NCI-H2227 (cell line): ENCODE measurements around the gene RSAD1.
A peak's percentile ranks its signal among the peaks of the same experiment; 100 is the strongest.

Source experiments
- DNase-seq: peaks from one replicate; lab custom pipeline; 2025; ENCODE audit not compliant: unreplicated experiment; lab: John Stamatoyannopoulos, UW

RSAD1 gene

DNA sequence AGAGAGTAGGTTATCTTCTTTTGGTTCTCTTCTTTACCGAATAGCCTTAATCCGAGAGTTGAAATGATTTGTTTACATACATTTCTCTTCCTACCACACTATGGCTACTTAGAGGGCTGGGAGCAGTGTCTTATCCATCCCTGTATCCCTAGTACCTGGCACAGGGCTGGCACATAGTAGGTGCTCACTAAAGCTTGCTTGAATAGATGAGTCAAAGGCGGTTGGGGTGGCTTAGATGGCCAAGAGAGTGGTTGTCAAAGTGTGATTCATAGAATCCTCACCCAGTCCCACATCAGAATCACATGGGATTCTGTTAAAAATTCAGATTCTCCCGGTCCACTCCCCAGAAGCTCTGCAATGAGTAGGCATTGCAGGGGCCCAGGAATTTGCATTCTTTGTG, 21.0 kb upstream of the RSAD1 start:
- no peak for DNase-seq

DNA sequence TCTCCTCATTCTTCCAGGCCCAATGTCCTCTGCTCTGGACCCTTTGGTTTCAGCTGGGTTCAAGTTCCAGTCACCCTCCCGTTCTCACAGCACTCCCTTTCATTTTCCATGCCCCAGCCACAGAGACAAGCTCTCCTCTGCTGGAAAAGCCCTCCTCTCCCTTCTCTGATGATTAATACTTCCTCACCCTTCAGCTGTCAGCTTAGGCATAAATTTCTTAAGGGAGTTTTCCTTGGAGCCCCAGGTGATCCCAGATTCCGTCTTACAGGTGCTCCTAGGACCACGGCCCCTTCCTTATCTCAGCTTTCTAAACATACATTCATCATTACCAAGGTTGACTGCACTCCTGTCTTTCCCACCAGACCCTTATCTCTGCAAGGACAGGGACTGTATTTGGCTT, 20.4 kb upstream of the RSAD1 start:
- DNase-seq = no peak

DNA sequence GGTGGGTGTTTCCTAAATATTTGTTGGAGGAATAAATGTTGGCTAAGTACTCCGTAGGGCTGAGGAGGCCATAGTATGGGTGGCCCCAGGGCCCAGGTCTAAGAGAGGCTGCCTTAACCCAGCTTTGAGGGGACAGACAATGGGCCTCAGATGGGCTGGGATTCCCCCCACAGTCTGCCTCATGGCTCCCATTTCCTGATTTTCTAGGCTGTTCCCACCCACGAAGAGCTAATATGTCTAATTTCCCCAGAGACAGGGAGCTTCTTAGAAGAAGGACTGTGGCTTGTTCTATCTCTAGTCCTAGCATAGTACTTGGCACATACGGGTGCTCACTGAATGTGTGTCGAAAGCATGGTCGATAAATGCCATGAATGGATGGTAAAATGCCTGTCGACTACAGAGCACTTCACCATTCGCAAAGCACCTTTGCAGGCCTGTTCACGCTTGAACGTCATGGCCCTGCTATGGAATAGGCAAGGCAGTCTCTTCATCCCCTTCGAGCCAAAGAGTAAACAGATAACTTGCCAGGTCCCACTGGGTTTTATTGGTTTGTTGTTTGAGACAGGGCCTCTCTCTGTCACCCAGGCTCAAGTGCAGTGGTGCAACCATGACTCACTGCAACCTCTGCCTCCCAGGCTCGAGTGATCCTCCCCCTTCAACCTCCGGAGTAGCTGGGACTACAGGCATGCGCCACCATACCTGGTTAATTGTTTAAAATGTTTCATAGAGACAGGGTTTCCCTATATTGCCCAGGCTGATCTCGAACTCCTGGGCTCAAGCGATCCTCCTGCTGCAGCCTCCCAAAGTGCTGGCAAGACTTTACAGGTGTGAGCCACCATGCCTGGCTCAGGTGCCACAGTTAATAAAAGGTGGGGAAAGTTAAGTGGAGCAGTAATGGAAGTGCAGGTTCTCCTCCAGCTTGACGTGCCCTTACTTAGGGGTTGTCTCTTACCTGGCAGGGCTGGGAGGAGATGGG, 19.7 kb upstream of the RSAD1 start:
- DNase-seq = no peak

DNA sequence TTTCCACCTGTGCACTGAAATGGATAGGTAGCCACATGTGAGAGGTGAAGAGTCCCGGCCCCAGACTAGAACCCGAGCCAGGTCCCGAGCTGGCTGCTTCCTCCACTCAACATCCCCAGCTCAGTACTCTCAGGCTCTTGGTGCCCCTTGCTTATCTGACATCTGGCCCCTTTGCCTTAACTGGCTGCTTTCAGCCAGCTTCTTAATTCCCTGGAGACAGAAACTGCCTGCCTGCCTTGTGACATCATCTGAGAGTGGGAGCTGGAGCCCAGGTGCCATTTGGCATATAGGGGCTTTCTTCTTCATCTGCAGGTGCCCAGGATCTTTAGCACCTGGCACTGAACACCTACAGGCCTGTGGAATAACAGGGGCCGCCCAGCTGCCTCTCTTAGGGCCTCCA, 18.9 kb upstream of the RSAD1 start:
- DNase-seq = no peak

DNA sequence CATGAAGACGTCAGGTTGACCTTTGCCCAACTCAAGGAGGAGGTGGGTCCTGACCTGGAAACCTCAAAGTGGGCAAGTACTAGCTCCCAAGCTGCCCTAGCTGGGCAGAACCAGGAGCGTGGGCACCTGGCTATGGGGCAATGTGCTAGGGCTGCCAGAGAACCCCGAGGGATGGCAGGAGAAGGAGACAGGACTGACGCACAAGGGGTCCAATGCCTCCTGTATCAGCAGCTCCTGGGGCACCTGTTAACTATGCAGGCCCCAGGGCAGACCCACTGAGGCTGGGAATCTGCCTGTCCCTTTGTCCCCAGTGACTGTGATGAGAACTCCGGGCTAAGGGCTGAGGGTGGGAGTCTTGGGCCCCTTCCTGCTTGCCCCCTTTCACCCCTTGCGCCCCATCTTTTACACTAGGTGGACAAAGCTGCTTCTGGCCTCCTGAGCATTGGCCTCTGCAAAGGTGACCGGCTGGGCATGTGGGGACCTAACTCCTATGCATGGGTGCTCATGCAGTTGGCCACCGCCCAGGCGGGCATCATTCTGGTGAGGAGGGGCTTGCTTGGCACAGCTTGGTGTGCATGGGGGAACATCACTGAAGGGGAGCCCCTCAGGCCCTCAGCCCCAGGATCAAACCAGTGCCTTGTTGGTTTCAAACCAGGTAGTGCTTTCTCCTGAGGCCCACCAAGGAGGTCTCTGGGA, 17.7 kb upstream of the RSAD1 start:
- no peak for DNase-seq

DNA sequence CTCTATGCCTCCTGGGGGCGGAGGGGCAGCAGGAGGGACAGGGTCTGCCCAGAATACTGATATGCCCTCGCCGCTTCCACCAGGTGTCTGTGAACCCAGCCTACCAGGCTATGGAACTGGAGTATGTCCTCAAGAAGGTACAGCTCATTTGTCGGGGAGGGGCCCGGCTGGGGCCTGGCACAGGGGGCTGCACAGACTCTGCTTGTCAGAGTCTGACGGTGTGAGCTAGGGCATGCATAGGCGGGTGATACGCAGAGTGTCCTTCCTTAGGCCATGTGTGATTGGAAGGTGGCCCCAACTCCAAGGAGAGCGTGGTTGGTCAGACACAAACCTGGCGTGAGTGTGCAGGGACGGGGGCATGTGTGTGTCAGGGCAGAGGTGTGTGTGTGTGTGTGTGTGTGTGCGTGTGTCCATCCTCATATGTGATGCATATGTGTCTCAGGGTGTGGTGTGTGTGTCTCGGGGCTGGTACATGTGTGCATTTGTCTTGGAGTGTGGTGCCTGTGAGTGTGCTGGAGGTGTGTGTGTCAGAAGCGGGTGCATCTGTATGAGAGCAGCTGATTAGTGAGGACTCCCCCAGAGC, 17.0 kb upstream of the RSAD1 start:
- DNase-seq = no peak

DNA sequence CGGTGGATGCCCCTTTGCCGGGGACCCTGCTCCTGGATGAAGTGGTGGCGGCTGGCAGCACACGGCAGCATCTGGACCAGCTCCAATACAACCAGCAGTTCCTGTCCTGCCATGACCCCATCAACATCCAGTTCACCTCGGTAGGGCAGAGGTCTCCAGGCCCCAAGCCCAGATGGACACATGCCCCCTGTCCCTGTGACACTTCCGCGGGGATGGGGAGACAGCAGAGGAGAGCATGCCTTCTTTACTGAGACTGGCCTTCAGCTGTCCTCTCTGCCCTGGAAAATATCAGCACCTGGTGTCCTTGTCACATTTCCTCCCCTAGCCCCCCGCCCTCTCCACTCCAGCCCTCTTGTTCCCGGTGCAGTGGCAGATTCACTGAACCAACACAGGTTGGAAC, 16.2 kb upstream of the RSAD1 start:
- DNase-seq = no peak

DNA sequence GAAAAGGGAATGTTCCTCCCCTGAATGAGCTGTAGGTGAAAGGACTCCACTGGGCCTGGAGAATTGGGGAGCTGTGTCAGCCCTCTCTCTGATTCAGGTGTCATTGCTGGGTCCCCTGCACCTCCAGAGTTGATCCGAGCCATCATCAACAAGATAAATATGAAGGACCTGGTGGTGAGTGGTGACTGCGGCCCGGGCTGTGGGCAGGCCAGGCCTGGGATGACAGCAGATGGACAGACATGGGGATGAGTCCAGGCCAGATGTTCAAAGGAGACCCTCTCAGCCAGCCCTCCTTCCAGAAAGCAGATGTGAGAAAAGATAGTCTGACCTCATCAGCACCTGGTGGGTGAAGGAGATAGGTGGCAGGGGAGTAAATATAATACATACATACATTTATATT, 14.5 kb upstream of the RSAD1 start:
- no peak for DNase-seq

DNA sequence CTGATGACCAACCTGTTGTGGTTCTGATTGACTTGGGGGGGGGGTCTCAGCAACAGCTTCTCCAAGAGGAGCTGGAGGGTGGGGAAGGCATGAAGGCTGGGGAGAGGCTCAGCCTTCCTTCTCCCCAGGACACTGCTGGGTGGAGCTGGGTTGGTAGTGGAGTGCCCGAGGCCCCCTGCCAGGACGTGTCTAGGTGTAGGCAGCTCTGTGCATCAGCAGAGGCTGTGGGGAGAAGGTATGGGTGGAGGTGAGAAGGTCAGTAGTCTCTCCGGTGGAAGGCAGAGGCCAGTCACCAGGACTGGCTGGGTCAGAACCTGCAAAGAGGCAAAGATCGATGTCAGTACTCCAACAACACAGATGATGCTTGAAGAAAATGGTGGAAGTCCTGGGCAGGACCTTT, 13.9 kb upstream of the RSAD1 start:
- no peak for DNase-seq

DNA sequence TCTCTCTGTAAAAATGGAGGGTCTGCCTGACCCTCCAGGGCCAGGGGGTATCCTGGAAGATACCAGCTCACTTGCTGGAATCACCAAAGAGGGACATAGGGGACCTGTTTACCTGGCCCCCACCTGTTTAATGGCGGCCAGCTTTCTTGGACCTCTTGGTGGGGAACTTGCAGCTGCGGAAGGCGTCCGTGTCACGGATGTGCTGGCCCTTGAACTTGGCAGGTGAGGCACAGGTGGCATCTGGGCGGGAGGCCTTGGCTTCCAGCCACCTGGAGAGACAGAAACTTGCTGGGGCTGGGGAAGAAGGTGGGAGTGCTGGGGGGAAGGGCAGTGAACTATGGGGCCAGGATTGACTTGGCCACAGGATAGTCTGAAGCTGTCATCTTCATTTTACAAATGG, 13.5 kb upstream of the RSAD1 start:
- DNase-seq = no peak

DNA sequence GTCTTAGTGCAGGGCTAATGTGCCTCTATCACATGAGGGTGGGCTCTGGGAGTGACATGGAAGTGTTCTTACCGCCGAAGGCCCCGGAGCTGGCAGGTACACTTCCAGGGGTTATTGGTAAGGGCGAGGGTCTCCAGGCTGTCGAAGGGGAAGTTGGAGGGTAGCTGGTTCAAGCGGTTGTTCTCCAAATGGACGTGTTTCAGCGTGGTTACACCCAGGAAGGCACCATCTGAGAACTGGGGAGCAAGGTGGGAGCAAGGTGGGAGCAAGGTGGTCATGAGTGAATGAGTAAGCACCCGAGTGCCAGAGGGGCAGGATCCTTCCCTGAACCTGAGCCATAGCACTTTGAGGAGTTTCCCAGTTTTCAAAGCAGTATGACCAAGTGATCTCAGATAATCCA, 13.0 kb upstream of the RSAD1 start:
- no peak for DNase-seq

DNA sequence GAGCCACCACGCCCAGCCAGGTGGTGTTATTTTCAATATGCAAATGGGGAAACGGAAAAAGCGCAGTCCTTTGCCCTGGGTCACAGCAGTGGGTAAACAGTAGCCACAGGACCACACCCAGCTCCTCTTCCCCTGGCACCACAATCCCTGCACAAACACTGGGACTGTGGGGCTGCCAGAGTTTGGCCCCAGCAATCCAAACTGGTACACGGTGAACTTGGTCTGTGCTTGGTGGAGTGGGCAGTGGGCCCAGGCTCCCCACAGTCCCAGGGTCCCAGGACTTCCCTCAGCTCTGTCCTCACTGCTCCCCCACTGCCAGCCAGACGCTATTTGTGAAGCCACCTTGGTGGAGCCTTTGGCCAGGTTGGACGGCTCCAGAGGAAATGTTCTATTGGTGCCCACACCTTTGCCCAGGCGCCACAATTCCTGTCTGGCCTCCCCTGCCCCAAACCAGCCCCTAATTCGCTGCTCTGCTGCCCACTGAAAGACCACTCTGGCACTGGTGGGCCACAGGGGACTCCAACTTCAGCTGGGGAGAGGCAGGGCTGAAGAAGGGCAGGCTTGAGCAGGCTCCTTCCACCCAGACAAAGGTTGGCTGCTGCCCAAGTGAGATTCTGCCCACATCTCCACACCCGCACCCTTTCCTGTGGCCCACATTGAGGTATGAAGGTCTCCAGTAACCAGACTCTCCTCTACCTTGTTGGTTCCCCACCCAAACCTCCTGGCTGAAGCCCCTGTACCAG, 12.1 kb upstream of the RSAD1 start:
- no peak for DNase-seq

DNA sequence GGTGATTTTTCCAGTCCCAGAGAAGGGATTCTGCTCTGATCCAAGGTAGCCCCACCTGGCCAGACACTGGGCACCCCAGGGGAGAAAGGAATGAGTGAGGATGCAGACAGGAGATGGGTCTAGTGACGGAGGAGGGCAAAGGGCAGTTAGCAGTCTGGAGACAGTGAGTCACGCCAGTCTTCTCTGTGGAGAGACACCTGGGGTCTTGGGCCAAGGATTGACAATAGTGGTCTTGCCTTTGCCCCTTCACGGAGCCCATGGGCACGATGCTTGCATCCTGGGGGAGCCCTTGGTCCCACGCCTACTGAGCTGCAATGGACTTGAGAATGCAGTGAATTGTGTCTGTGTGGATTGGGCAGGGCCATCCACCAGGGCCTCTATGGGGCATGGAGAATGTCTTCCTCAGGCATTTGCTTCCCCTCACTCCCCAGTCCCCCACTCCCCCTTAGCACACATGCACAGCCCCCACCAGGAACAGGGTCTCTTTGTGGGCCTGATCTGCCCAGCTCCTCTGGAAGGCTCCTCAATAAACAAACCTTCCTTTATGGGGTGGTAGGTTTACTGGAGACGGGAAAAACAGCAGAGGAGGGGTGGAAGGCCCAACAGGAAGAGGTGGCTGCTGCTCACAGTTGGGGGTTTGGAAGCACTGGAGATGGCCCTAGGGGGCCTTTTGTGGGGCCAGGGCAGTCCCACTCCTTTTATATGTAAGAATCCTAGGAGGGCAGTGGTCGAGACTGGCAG, 11.4 kb upstream of the RSAD1 start:
- no peak for DNase-seq

DNA sequence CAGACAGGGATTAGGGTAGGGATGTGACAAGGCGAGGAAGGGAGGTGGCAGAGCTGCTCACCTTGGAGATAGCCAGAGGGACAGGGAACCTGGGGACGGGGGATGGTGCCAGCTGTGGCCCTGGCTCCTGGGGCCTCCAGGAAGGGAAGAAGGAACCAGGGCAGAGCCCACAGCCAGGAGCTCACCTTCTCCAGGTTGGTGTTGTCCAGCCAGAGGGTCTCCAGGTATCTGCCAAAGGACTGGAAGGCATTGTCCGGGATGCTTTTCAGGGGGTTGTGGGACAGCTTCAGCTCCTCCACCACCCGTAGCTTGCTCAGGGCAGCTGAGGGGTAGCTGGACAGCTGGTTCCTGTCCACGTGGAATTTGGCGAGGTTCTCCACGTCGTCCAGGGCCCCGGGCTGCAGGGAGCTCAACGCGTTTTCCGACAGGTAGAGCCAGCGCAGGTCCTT, 10.8 kb upstream of the RSAD1 start:
- DNase-seq = no peak

DNA sequence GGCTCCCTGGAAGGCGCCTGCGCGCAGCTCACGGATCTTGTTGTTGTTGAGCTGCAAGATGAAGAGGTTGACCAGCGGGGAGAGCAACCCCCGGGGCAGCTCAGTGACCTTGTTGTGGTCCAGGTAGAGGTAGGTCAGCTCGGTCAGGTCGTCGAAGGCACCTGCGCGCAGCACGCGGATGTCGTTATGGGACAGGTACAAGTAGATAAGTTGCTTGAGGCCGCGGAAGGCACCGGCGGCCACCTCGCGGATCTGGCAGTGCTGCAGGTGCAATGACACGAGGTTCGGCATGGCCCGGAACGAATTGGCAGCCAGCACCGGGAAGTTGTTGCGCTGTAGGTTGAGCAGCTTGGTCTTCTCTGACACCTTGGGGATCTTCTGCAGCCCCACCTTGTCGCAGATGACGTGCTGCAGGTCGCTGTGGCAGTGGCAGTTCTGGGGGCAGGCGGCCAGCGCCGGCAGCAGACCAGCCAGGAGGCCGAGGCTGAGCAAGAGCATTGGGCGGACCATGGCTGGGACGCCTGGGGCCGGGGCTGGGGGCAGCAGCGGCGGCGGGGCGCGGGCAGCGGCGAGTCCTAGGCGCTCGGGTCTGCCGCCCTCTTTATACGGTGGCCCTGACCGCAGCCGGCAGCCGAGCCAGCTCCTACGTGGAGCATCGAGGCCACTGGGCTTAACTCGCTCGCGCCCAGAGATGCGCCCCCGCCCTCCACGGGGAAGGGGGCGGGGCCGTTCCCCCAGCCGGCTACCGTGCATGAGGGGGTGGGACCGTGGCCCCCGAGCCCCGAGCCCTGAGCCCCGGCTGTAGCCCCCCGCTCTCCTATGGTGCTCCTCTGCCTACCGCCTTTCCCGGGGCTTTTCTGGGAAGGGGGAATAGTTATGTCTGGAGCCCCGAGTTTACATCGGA, 10.1 kb upstream of the RSAD1 start, which contains the start of gene CHAD:
Gene CHAD (minus strand): TSS at position 577 of the 904 bp plus-strand sequence. CDS start 67 bp downstream, at position 510.
- DNase-seq = peak; percentile 22

DNA sequence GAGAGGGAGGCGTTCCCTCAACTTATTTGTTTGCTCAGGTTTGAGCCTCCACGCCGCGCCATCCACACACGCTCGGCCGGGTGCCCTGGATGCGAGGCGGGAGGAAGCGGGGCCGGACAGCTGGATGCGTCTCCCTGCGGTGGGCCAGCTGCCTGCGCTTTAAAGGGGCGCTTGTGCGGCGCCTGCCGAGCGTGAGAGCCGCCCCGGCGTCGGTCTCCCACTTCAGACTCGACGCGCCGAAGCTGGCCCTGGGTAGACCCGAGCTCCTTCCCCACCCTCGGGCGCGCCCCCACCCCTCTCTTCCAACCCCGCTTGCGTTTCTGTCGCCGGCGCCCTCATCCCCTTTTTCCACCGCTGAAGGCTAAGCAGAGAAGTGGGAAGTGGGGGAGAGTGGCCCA, 9.5 kb upstream of the RSAD1 start:
- DNase-seq = no peak

DNA sequence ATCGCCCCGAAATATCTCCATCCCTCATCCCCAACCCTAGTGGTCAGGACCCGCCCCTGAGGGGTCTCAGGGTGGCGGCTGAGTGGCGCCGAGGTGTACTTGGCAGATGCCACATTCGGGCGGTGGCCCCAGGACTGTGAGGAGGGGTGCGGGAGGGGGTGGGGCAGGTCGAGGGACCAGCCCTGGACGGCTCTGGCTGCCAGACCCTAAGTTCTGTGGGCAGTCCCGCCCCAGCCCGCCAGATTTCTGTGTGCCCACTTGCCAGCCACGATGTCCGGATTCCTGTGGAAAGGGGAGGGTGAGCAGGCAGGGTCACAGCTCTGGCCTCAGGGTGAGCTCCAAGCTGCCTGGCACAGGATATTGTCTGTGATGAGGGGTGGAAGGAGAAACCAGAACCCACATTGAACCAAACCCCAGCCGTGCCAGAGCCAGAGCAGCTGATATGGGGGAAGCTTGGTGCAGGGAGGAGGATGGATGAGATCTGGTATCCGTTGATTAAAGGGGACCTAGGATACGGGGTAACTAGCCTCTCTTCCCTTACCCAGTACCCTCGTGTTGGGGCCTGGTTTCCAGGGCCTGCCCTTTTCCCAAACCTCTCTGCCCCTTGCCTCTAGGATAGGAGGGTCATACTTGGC, 8.9 kb upstream of the RSAD1 start:
- DNase-seq = no peak

DNA sequence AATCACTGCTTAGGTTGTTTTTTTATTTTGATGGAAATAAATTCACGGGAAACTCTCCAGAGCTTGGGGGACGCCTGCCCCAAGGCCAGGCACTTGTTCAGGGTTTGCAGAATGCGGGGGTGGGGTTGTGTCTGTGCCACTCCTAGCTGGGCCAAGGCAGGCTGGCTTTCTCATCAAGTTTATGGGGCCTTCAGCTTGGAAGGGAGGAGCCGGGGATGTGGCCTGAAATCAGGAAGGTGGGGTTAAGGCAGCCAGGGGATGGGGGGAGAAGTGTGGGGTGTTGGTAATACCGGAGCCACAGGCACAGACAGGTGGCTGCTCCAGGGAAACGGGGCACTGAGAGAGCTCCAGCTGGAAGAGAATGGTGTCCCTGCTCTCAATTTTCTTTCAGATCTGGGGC, 8.2 kb upstream of the RSAD1 start:
- no peak for DNase-seq
